ENCODE data around the gene PAMR1. TPM values are rescaled to one million over a fixed set of nuclear protein-coding genes. Genes with fewer than 3 reads are reported as not detected.

The PAMR1 gene
- total and polyA plus RNA-seq, 9 of the 15 experiments (the other 6 are each of a cell fraction or from before 2014, with no cell fraction given), result not detected

GRCh38 chr11:35566885-35567284 is 41.5 kb upstream of the PAMR1 start:
- H3K4me3 ChIP-seq, result no peak overlapping the region
- ChIA-PET CTCF (ENCODE audit: low intra/inter-chr PET ratio) (no interaction called here), POLR2A (interaction anchor here (0.7 kb wide), 1 partner anchor 74 kb away, joined by 3 read pairs; no protein-coding TSS in a partner anchor)
- in situ Hi-C loops (cut with MboI) (no loop called here), intact Hi-C loops (cut with micrococcal nuclease) (no loop called here)
- FAIRE-seq, result no peak
- H3K36me3 ChIP-seq (ENCODE audit: control insufficient read depth, insufficient read depth, low read length), result no peaks in the 10 kb centered on the region
- H3K79me2 ChIP-seq (ENCODE audit: control insufficient read depth, insufficient read depth, low read length), result no peaks in the 10 kb centered on the region
- ATAC-seq, result no peak
- no peak overlapping the region for H3K27ac ChIP-seq (ENCODE audit: extremely low read depth, low read depth, low read length)
- WGBS (ENCODE audit: insufficient coverage, low coverage, missing lambda C conversion rate), result 0% methylated on average over 3 of the region's 3 CpGs
- H4K20me1 ChIP-seq (replicated peaks; ENCODE audit: control insufficient read depth, insufficient read depth, low read length), result no peaks in the 10 kb centered on the region
- H3K27me3 ChIP-seq (ENCODE audit: control insufficient read depth in 2 of 2, insufficient read depth in 2 of 2, low read length in 2 of 2), result peaks cover 3 to 4% of the 10 kb centered on the region in 2 experiments; a peak in 2 of 5 replicates
- H2AFZ ChIP-seq (ENCODE audit: low read depth, low read length), result no peak overlapping the region
- no peaks in the 10 kb centered on the region for H3K9me1 ChIP-seq (ENCODE audit: control insufficient read depth, insufficient read depth, low read length)
- no peak for DNase-seq (ENCODE audit: extremely low read depth in 1 of 4, low spot score in 3 of 4)
- no peak overlapping the region for H3K4me2 ChIP-seq (ENCODE audit: insufficient read depth, low read length)
- H3K9me3 ChIP-seq (replicated peaks; ENCODE audit: control insufficient read depth, insufficient read depth, low read depth, low read length), result no peaks in the 10 kb centered on the region
- no peaks in the 10 kb centered on the region for H3K4me1 ChIP-seq (replicated peaks in 1 of 2; ENCODE audit: control insufficient read depth in 2 of 2, insufficient read depth in 2 of 2, low read length in 2 of 2)
- no TSS peak for BruUV-seq (replicated peaks)
- no peak overlapping the region for H3K9ac ChIP-seq (ENCODE audit: insufficient read depth in 1 of 2, low read depth in 2 of 2, low read length in 2 of 2)
- no peak for TF ChIP-seq NUFIP1 (IDR thresholded peaks at IDR 0.05; ENCODE audit: partially characterized antibody)
- no peak for TF ChIP-seq AFF1 (IDR thresholded peaks at IDR 0.05; ENCODE audit: low read depth in 1 of 2, partially characterized antibody in 2 of 2)
- no peak for TF ChIP-seq STAT5B (CRISPR knock-in tag; IDR thresholded peaks at IDR 0.05)
- no peak for TF ChIP-seq BRD4 (IDR thresholded peaks at IDR 0.05)
- TF ChIP-seq CAMTA2 (CRISPR knock-in tag; conservative IDR thresholded peaks at IDR 0.05), result no peak
- no peak for TF ChIP-seq DACH1 (IDR thresholded peaks at IDR 0.05; ENCODE audit: partially characterized antibody)
- no peak for TF ChIP-seq TFAP4 (CRISPR knock-in tag; IDR thresholded peaks at IDR 0.05; ENCODE audit: borderline replicate concordance)
- no peak for TF ChIP-seq ZC3H11A (IDR thresholded peaks at IDR 0.05; ENCODE audit: low read depth, low read length)
- TF ChIP-seq KAT8 (IDR thresholded peaks at IDR 0.05; ENCODE audit: low read depth), result no peak
- no peak for TF ChIP-seq ZBED1 (IDR thresholded peaks at IDR 0.05)
- TF ChIP-seq ZNF124 (CRISPR knock-in tag; IDR thresholded peaks at IDR 0.05), result no peak
- no peak for TF ChIP-seq ZNF311 (CRISPR knock-in tag; IDR thresholded peaks at IDR 0.05)
- no peak for TF ChIP-seq MAFF (IDR thresholded peaks at IDR 0.05; ENCODE audit: low read length)
- no peak for TF ChIP-seq ZBTB7A (IDR thresholded peaks at IDR 0.05; ENCODE audit: borderline replicate concordance, control insufficient read depth, low read depth, low read length)
- no peak for TF ChIP-seq FIP1L1 (IDR thresholded peaks at IDR 0.05; ENCODE audit: low read depth, low read length, poor library complexity, severe bottlenecking)
- TF ChIP-seq CHCHD3 (CRISPR knock-in tag; IDR thresholded peaks at IDR 0.05), result no peak
- no peak for TF ChIP-seq POLR2H (tag; IDR thresholded peaks at IDR 0.05; ENCODE audit: low read depth)
- no peak for TF ChIP-seq LARP7 (IDR thresholded peaks at IDR 0.05)

All from K562 (cell line).